CD14-positive monocyte (primary cell): ENCODE data around the gene IPO4. TPM values are rescaled to one million over a fixed set of nuclear protein-coding genes. Genes with fewer than 3 reads are reported as not detected.

Experiments used
- DNase-seq, 3 donors: peaks; one replicate each; pipeline ENCODE4 v3.0.0-alpha.2; 2011 to 2022
- H2AFZ ChIP-seq: 2 replicates; pipeline ENCODE4 v1.6.0; 2012; ENCODE audit warnings: mild to moderate bottlenecking, low read depth, low read length, inconsistent platforms; ENCODE audit not compliant: insufficient read depth, poor library complexity, severe bottlenecking
- H3K27ac ChIP-seq, 2 donors: 1 replicate in 1 of 2; 2 replicates in 1 of 2; pipeline ENCODE4 v1.5.1; 2012 to 2013; ENCODE audit warnings: low read length in 2 of 2, control low read depth in 1 of 2, inconsistent platforms in 1 of 2, low read depth in 1 of 2, mild to moderate bottlenecking in 1 of 2
- H3K27me3 ChIP-seq, 2 donors: one replicate each; pipeline versions ENCODE4 v1.6.0 to v1.6.1; 2011 to 2013; ENCODE audit warnings: low read length in 2 of 2; ENCODE audit not compliant: control insufficient read depth in 2 of 2, insufficient read depth in 2 of 2
- H3K36me3 ChIP-seq, 2 donors: replicated peaks in 1 of 2; 1 replicate in 1 of 2; 2 replicates in 1 of 2; pipeline versions ENCODE4 v1.5.1 to v1.6.1; 2012 to 2013; ENCODE audit warnings: low read length in 2 of 2, control low read depth in 1 of 2, inconsistent platforms in 1 of 2, mild to moderate bottlenecking in 1 of 2; ENCODE audit not compliant: insufficient read depth in 2 of 2, control insufficient read depth in 1 of 2
- H3K4me1 ChIP-seq, 2 donors: 1 replicate in 1 of 2; 2 replicates in 1 of 2; pipeline versions ENCODE4 v1.5.1 to v1.6.1; 2012 to 2013; ENCODE audit warnings: low read length in 2 of 2, control low read depth in 1 of 2, inconsistent platforms in 1 of 2, mild to moderate bottlenecking in 1 of 2, moderate library complexity in 1 of 2; ENCODE audit not compliant: insufficient read depth in 2 of 2, control insufficient read depth in 1 of 2
- H3K4me2 ChIP-seq: replicated peaks from 2 replicates; pipeline ENCODE3; 2012; ENCODE audit warnings: low read length, moderate library complexity, mild to moderate bottlenecking; ENCODE audit not compliant: poor library complexity, severe bottlenecking; ENCODE audit errors: extremely low read depth
- H3K4me3 ChIP-seq, 3 experiments: fragments of 200-600 bp in 1 of 3; sonication (generic) in 1 of 3; replicated peaks in 1 of 3; 1 replicate in 2 of 3; 2 replicates in 1 of 3; pipeline ENCODE4 v1.5.1; 2011 to 2013; ENCODE audit warnings: low read length in 3 of 3, mild to moderate bottlenecking in 3 of 3, control low read depth in 2 of 3, low read depth in 2 of 3, inconsistent platforms in 1 of 3, moderate library complexity in 1 of 3
- H3K79me2 ChIP-seq: 2 replicates; pipeline ENCODE4 v1.6.0; 2012; ENCODE audit warnings: mild to moderate bottlenecking, control low read depth, inconsistent platforms, low read length, moderate library complexity; ENCODE audit not compliant: insufficient read depth
- H3K9ac ChIP-seq: 2 replicates; pipeline ENCODE4 v1.6.0; 2017; ENCODE audit warnings: low read length, mild to moderate bottlenecking; ENCODE audit not compliant: insufficient read depth, poor library complexity, severe bottlenecking
- H3K9me3 ChIP-seq, 2 donors: replicated peaks in 1 of 2; 1 replicate in 1 of 2; 2 replicates in 1 of 2; pipeline versions ENCODE4 v1.5.1 to v1.6.1; 2012 to 2013; ENCODE audit warnings: low read length in 2 of 2, control low read depth in 1 of 2; ENCODE audit not compliant: control insufficient read depth in 1 of 2, insufficient read depth in 1 of 2
- H4K20me1 ChIP-seq: 2 replicates; pipeline ENCODE4 v1.6.0; 2012; ENCODE audit warnings: mild to moderate bottlenecking, low read length, control low read depth, moderate library complexity; ENCODE audit not compliant: insufficient read depth
- H3K27ac Mint-ChIP-seq, 7 donors: one replicate each; pipeline ENCODE4 v1.8.0; 2020; ENCODE audit warnings: mild to moderate bottlenecking in 7 of 7, mixed read lengths in 7 of 7, moderate library complexity in 6 of 7, inconsistent platforms in 2 of 7
- H3K27me3 Mint-ChIP-seq, 3 donors: one replicate each; pipeline ENCODE4 v1.8.0; 2021 to 2022; ENCODE audit warnings: low read depth in 3 of 3, mild to moderate bottlenecking in 3 of 3, mixed read lengths in 3 of 3, moderate library complexity in 3 of 3, inconsistent platforms in 1 of 3
- H3K36me3 Mint-ChIP-seq, 2 donors: one replicate each; pipeline ENCODE4 v1.8.0; 2020; ENCODE audit warnings: mixed read lengths in 2 of 2, inconsistent platforms in 1 of 2, mild to moderate bottlenecking in 1 of 2
- H3K4me1 Mint-ChIP-seq: one replicate; pipeline ENCODE4 v1.8.0; 2020; ENCODE audit warnings: mild to moderate bottlenecking, mixed read lengths
- H3K4me3 Mint-ChIP-seq, 2 donors: one replicate each; pipeline ENCODE4 v1.8.0; 2020; ENCODE audit warnings: mild to moderate bottlenecking in 2 of 2, mixed read lengths in 2 of 2, moderate library complexity in 1 of 2
- H3K9me3 Mint-ChIP-seq, 7 donors: one replicate each; pipeline ENCODE4 v1.8.0; 2020 to 2022; ENCODE audit warnings: mixed read lengths in 7 of 7, mild to moderate bottlenecking in 6 of 7, moderate library complexity in 6 of 7, inconsistent platforms in 2 of 7
- WGBS: methylation state at CpG from one replicate; pipeline ENCODE4 v1.1.5; 2013; ENCODE audit warnings: missing lambda C conversion rate; ENCODE audit not compliant: insufficient coverage; 5-methylcytosine and 5-hydroxymethylcytosine counted together
- intact Hi-C, 2 donors: fragments of 100-400 bp; cut with micrococcal nuclease; formaldehyde crosslinking; loops; one replicate each; pipeline versions ENCODE4 v1.15.0 to v1.15.1; 2023
- polyA plus RNA-seq, 3 donors: library from polyadenylated mRNA; depleted of rRNA in 1 of 3; unstranded in 2 of 3; stranded (reverse) in 1 of 3; fragments of 300-500 nt in 2 of 3; fragments of >200 nt in 1 of 3; fragmentation: Illumina TruSeq in 2 of 3; gene quantifications; 1 replicate in 2 of 3; 2 replicates in 1 of 3; pipeline ENCODE4 v1.2.3, GENCODE V29; 2012 to 2021
- TF ChIP-seq, protein P1 (sequence below): fragments of 200-600 bp; IDR thresholded peaks from one replicate; pipeline ENCODE4 v1.8.0; 2022; ENCODE audit warnings: antibody characterized with exemption, mild to moderate bottlenecking

IPO4 gene
- polyA plus RNA-seq, 3 donors = 4.1 to 14.2 (median 4.3) TPM

DNA sequence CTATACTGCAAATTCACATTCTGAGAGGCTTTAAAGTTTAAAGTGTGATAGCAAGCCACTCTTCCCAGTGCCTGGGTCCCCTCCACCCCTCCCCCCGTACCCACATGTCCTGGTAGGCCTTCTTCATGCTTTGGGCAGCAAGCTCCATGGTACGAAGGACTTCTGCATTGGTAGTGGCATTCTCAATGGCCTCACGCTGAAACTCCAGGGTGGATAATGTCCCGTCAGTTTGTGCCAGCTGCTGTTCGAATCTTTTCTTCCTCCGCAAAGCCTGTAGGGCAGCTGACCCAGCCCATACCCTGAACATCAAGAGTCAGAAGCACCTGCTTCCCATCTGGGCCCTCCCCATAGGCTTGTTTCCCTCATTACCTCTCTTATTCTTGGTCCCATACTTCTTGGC is 22.7 kb upstream of the IPO4 start:
- peaks cover 51 to 52% of the 10 kb centered on the region in 2 donors for H3K36me3 Mint-ChIP-seq
- H3K4me3 Mint-ChIP-seq = no peak overlapping the region
- peaks cover 36% of the 10 kb centered on the region for H3K4me1 Mint-ChIP-seq
- Histone ChIP-seq H3K27ac (peak overlapping the region in 1 of 2 donors; percentile 33), H3K4me2 (no peak overlapping the region), H3K36me3 (peaks cover 46 to 55% of the 10 kb centered on the region in 2 donors), H2AFZ (no peak overlapping the region), H3K79me2 (peaks cover 39% of the 10 kb centered on the region), H3K9me3 (no peaks in the 10 kb centered on the region), H4K20me1 (peaks cover 24% of the 10 kb centered on the region), H3K27me3 (no peaks in the 10 kb centered on the region), H3K4me3 (no peak overlapping the region), H3K9ac (no peak overlapping the region), H3K4me1 (peaks cover 28 to 35% of the 10 kb centered on the region in 2 donors)
- no peaks in the 10 kb centered on the region for H3K9me3 Mint-ChIP-seq
- peak overlapping the region in 3 of 7 donors; percentile 2 to 100 (median 77) for H3K27ac Mint-ChIP-seq
- TF ChIP-seq, protein P1, sequence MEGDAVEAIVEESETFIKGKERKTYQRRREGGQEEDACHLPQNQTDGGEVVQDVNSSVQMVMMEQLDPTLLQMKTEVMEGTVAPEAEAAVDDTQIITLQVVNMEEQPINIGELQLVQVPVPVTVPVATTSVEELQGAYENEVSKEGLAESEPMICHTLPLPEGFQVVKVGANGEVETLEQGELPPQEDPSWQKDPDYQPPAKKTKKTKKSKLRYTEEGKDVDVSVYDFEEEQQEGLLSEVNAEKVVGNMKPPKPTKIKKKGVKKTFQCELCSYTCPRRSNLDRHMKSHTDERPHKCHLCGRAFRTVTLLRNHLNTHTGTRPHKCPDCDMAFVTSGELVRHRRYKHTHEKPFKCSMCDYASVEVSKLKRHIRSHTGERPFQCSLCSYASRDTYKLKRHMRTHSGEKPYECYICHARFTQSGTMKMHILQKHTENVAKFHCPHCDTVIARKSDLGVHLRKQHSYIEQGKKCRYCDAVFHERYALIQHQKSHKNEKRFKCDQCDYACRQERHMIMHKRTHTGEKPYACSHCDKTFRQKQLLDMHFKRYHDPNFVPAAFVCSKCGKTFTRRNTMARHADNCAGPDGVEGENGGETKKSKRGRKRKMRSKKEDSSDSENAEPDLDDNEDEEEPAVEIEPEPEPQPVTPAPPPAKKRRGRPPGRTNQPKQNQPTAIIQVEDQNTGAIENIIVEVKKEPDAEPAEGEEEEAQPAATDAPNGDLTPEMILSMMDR = no peak
- intact Hi-C loops = loop anchor here in 1 of 2 donors (10.0 kb wide), 1 partner anchor 93 kb away; the partner anchor contains the start of gene CIDEB
- DNase-seq = no peak
- WGBS = 98% methylated on average over 5 of the region's 6 CpGs
- peaks cover 0 to 4% (median 0%) of the 10 kb centered on the region in 3 donors for H3K27me3 Mint-ChIP-seq

DNA sequence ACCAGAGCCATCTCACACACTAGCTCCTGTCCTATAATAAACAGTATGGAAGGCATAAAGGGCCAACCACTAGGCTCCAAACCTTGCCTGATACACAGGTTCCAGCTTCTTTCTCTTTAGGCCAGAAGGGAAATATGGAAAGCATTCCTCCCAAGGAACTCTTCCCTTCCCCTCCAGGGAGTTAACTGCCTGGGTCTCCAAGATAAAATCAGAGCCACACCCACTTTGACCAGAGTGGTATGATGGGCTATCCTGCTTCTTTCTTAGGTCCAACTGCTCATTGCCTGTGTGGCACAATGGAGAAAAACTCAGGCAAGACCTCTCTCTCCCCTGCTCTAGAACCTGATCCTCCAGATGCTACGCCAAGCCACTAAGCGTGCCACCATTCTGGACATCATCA is 19.0 kb upstream of the IPO4 start:
- Mint-ChIP-seq H3K36me3 (peaks cover 73 to 78% of the 10 kb centered on the region in 2 donors), H3K4me1 (peaks cover 16% of the 10 kb centered on the region), H3K27ac (no peak overlapping the region), H3K4me3 (no peak overlapping the region), H3K9me3 (peaks cover 0 to 8% (median 4%) of the 10 kb centered on the region in 7 donors), H3K27me3 (no peaks in the 10 kb centered on the region)
- Histone ChIP-seq H3K4me2 (no peak overlapping the region), H3K9ac (no peak overlapping the region), H3K9me3 (peaks cover 0 to 2% of the 10 kb centered on the region in 2 donors), H2AFZ (no peak overlapping the region), H3K4me1 (peaks cover 4 to 7% of the 10 kb centered on the region in 2 donors), H3K27me3 (no peaks in the 10 kb centered on the region), H4K20me1 (peaks cover 38% of the 10 kb centered on the region), H3K27ac (peak overlapping the region in 1 of 2 donors; percentile 31), H3K4me3 (no peak overlapping the region), H3K36me3 (peaks cover 63 to 85% of the 10 kb centered on the region in 2 donors), H3K79me2 (peaks cover 26% of the 10 kb centered on the region)
- no peak for DNase-seq
- intact Hi-C loops = no loop called here
- 100% methylated on average over 2 of the region's 2 CpGs for WGBS
- TF ChIP-seq, protein P1 = no peak
